Right atrium auricular region (tissue), 2 donors: ENCODE measurements around the gene DNMT3A. TPM values are rescaled to one million over a fixed set of nuclear protein-coding genes. Genes with fewer than 3 reads are reported as not detected.

Source experiments
- DNase-seq: peaks from one replicate; pipeline ENCODE4 v3.0.0-alpha.2; 2019; ENCODE audit warnings: low spot score
- H3K27ac ChIP-seq, 2 donors: fragments of 200-600 bp; sonication (generic); 1 replicate in 1 of 2; 2 replicates in 1 of 2; pipeline ENCODE4 v1.5.1; 2016 to 2019
- H3K27me3 ChIP-seq, 2 donors: fragments of 200-600 bp; sonication (generic); one replicate each; pipeline versions ENCODE4 v1.5.1 to v1.6.0; 2017 to 2019
- H3K36me3 ChIP-seq: fragments of 200-600 bp; sonication (generic); one replicate; pipeline ENCODE4 v1.5.1; 2016
- H3K4me1 ChIP-seq, 2 donors: fragments of 200-600 bp; sonication (generic); one replicate each; pipeline versions ENCODE4 v1.5.1 to v1.6.0; 2017 to 2019
- H3K4me3 ChIP-seq, 2 donors: fragments of 200-600 bp; sonication (generic); 1 replicate in 1 of 2; 2 replicates in 1 of 2; pipeline ENCODE4 v1.5.1; 2017 to 2019; ENCODE audit warnings: mild to moderate bottlenecking in 1 of 2, moderate library complexity in 1 of 2
- H3K9me3 ChIP-seq, 2 donors: fragments of 200-600 bp; sonication (generic); one replicate each; pipeline ENCODE4 v1.5.1; 2019
- CTCF ChIP-seq, 2 donors: fragments of 200-600 bp; sonication (generic); IDR thresholded peaks; one replicate each; pipeline ENCODE4 v1.5.1; 2019; ENCODE audit warnings: antibody characterized with exemption in 2 of 2
- total RNA-seq, 2 donors: library from RNA; depleted of rRNA; stranded (reverse); fragments of >200 nt; gene quantifications; one replicate each; pipeline ENCODE4 v1.1.0, GENCODE V29; 2016

The DNMT3A gene
- total RNA-seq, 2 donors from 2014 or later: 6.0 to 8.1 TPM

GRCh38 chr2:25295621-25296020 lies 46.1 kb downstream of the DNMT3A start:
- H3K9me3 ChIP-seq: no peaks in the 10 kb centered on the region
- DNase-seq: no peak
- H3K27ac ChIP-seq: peak overlapping the region; percentile 93
- peaks cover 7% of the 10 kb centered on the region for H3K36me3 ChIP-seq
- no peak for TF ChIP-seq CTCF (IDR thresholded peaks at IDR 0.05)
- H3K4me1 ChIP-seq: peaks cover 0 to 58% of the 10 kb centered on the region in 2 donors
- H3K27me3 ChIP-seq: no peaks in the 10 kb centered on the region
- no peak overlapping the region for H3K4me3 ChIP-seq

- Histone ChIP-seq H3K36me3 (peaks cover 5% of the 10 kb centered on the region), H3K9me3 (no peaks in the 10 kb centered on the region), H3K4me1 (peaks cover 0 to 64% of the 10 kb centered on the region in 2 donors), H3K4me3 (peak overlapping the region; percentile 16 to 21), H3K27ac (peak overlapping the region; percentile 93), H3K27me3 (no peaks in the 10 kb centered on the region)
- TF ChIP-seq CTCF (IDR thresholded peaks at IDR 0.05): no peak
- peak; percentile 75 for DNase-seq
These were observed 46.9 kb downstream of the DNMT3A start for GRCh38 chr2:25294573-25295462.

- no peaks in the 10 kb centered on the region for H3K27me3 ChIP-seq
- H3K4me1 ChIP-seq: peaks cover 0 to 64% of the 10 kb centered on the region in 2 donors
- no peaks in the 10 kb centered on the region for H3K9me3 ChIP-seq
- no peak for TF ChIP-seq CTCF (IDR thresholded peaks at IDR 0.05)
- no peak overlapping the region for H3K4me3 ChIP-seq
- DNase-seq: no peak
- no peaks in the 10 kb centered on the region for H3K36me3 ChIP-seq
- H3K27ac ChIP-seq: peak overlapping the region; percentile 93
These were observed 47.7 kb downstream of the DNMT3A start for GRCh38 chr2:25293958-25294562.

GRCh38 chr2:25293145-25293544 lies 48.6 kb downstream of the DNMT3A start:
- peaks cover 0 to 64% of the 10 kb centered on the region in 2 donors for H3K4me1 ChIP-seq
- H3K9me3 ChIP-seq: no peaks in the 10 kb centered on the region
- no peak for TF ChIP-seq CTCF (IDR thresholded peaks at IDR 0.05)
- no peaks in the 10 kb centered on the region for H3K36me3 ChIP-seq
- no peak for DNase-seq
- no peaks in the 10 kb centered on the region for H3K27me3 ChIP-seq
- H3K27ac ChIP-seq: peak overlapping the region; percentile 93
- H3K4me3 ChIP-seq: no peak overlapping the region

- Histone ChIP-seq H3K4me1 (peaks cover 0 to 64% of the 10 kb centered on the region in 2 donors), H3K36me3 (no peaks in the 10 kb centered on the region), H3K27ac (peak overlapping the region; percentile 93), H3K27me3 (no peaks in the 10 kb centered on the region), H3K4me3 (no peak overlapping the region), H3K9me3 (no peaks in the 10 kb centered on the region)
- DNase-seq: no peak
- TF ChIP-seq CTCF (IDR thresholded peaks at IDR 0.05): no peak
These were observed 49.3 kb downstream of the DNMT3A start for GRCh38 chr2:25292408-25292807.
